Activated CD8-positive, alpha-beta memory T cell treated with anti-CD3 and anti-CD28 coated beads for 4 hours (primary cell): ENCODE data around the gene SLC9A1.
"Not testable (repeated sequence)": the region's sequence is repeated elsewhere in the genome, so short reads cannot be mapped to it uniquely, and the experiment has no call there.

Source experiments
- DNase-seq, 2 donors: peaks; one replicate each; pipeline ENCODE4 v3.0.0-alpha.2; 2020; ENCODE audit warnings: low read depth in 2 of 2

SLC9A1 gene

DNA sequence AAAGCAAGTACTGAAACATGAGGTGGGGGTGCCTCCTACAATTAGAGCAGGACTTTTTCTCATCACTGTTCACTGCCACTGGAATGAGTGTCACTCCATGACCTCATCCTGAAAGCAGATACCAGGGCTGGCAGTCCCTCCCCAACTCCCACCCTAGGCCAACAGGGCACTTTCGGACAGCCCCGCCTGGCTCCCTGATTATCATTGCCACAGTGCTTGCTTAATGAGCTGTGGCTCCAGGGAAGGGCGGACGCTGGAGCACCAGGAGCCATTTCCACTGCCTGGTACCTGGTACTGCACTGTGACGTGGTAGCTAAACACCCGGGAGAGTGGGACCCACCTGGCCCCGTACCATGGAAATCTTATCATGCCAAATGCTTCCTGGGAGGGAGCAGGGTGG, 22.3 kb downstream of the SLC9A1 start:
- no peak for DNase-seq

DNA sequence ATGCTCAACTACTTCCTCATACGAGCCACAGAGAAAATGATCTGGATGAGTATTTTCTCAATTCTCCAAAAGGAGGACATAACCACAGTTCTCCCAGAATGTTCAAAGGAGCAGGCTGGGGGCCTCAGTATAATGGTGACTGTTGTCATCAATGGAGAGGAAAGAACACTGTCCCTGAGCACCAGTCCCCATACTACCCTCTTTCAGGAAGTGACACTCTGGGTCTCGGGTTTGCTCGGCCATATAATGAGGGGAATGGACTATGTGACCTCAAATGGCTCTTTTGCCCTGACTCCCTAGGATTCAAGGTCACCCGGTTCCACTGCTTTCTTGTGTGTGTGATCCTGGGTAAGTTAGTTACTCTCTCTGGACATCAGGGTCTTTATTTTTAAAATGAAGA, 22.8 kb downstream of the SLC9A1 start:
- no peak for DNase-seq

DNA sequence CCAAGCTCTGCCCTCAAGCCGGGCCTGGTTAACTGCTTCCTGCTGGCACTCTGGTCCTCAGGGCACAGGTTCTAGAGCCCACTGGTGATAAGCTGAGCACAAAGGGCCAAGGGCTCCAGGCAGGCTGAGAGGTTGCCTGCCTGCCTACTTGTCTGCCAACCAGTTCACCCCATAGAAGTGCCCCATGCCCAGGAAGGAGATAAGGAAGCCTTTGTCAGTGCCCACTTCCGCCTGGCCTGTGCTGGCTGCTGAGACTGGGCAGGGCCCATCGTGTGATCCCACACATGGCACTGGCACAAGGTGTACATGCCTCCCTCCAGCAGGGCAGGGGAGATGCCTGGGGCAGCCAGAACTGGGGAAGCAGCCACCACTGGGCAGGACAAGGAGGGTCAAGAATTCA, 24.1 kb downstream of the SLC9A1 start:
- DNase-seq = no peak

DNA sequence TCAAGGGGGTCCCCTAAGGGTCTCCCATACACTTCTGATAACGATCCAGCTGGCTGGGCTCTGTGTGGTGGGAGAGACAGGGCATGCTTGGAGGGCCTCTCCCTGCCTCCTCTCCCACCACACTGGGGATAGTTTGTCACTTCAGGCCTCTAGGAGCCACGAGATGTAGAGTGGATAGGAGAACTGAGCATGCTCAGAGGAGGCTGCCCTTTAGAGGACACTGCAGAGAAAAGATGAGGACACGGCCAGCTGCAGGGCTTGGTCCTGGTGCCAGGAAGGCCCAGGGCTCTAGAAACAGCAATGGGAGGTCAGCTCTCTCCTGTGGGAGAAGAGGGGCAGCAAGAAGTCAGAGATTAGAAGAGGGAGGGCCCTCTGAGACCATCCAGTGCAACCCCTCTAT, 25.7 kb downstream of the SLC9A1 start:
- DNase-seq = no peak

GRCh38 chr1:27127419-27127818, 27.5 kb downstream of the SLC9A1 start:
- DNase-seq = no peak

GRCh38 chr1:27126391-27126790, 28.5 kb downstream of the SLC9A1 start:
- DNase-seq = no peak

DNA sequence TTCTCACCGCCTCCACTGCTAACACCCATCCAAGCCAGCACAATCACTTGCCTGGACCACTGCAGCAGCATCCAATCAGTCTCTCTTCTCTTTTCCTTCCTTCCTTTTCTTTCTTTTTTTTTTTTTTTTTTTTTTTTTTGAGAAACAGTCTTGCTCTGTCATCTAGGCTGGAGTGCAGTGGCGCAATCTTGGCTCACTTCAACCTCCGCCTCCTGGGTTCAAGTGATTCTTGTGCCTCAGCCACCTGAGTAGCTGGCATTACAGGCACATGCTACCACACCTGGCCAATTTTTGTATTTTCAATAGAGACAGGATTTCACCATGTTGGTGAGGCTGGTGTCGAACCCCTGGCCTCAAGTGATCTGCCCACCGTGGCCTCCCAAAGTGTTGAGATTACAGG, 29.8 kb downstream of the SLC9A1 start:
- not testable (repeated sequence) for DNase-seq

DNA sequence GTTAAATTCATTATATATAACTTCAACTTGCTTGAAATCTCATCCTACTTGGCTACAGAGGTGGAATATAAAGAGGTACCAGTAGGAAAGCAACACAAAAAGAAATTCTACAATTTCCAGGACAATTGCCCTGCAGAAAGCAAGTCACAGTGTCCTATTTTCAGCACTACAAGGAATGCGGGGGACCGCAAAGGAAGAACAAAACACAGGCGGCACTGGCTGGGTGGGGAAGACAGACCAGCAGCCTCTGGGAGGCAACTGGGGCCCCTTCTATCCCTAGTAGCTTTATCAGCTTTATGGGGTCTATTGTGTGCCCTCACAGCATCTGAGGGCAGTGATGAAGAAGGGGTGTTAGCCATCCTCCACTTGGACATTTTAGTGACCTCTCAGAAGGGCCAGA, 30.5 kb downstream of the SLC9A1 start:
- DNase-seq = no peak

DNA sequence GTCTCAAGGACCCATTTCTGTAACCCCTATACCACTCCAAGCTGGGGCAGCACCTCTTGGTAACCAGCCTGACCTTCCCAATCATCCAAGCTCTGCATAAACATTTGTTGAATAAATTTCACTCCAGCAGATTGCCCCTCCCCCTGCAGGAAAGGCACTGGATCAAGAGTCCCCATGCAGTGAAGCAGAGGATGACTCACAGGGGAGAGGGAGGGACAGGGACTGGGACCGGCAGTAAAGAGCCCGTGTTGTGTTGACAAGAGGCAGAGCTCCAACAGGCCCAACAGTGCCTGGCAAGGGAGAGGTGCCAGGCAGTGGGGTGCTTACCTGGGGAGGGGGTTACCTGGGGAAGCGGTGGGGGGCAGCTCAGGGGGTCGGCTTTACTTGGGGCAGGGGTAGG, 32.3 kb downstream of the SLC9A1 start:
- no peak for DNase-seq

GRCh38 chr1:27120854-27121253, 34.1 kb downstream of the SLC9A1 start:
- no peak for DNase-seq

- DNase-seq = no peak
Observed at GRCh38 chr1:27118440-27118689, 36.6 kb downstream of the SLC9A1 start.

DNA sequence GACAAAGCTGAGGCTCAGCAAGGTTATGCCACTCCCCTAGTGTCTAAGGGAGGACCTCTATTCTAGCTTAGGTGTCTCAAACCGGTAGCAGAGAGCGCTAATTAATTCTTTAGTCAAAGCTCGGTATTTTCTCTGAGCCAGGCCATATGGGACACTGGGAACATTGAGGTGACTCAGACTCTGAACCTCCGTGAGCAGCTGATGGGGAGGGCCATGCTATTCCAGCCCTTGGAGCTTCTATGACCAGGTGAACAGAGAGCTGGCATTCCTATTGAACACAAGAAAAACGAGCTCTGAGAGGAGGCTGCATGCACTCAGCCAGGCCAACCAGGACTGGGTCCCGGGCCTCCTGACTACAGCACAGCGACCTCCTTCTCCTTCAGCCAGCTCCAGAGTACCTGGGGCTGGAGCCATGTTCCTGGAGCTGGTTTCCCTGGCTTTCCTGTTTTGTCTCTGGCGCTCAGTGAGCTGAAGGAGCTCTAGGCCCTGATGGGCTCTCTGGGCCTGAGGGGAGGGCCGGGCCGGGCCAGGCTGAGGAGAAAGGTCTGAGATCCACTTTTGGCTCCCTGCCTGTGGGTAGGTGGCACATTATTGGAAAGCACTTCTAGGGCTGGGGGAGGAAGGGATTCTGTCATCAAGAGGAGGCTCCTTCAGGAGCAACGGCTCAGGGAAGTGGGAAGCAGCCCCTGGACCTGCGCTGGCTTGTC, 37.0 kb downstream of the SLC9A1 start:
- no peak for DNase-seq

- no peak for DNase-seq
Observed at GRCh38 chr1:27116697-27117096, 38.2 kb downstream of the SLC9A1 start.

DNA sequence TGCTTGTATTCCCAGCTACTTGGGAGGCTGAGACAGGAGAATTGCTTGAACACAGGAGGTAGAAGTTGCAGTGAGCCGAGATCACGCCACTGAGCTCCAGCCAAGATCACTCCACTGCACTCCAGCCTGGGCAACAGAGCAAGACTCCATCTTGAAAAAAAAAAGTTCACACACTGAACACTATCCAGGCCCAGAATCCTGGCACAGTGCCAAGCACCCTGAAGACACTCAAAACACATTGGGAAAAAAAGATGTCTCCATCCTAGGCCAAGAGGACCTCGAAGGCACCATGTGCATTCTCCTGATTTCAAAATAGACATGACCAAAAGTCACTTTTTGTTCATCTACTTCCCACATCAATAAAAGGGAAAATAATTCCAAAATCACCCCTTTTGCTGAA, 38.7 kb downstream of the SLC9A1 start:
- DNase-seq = no peak

DNA sequence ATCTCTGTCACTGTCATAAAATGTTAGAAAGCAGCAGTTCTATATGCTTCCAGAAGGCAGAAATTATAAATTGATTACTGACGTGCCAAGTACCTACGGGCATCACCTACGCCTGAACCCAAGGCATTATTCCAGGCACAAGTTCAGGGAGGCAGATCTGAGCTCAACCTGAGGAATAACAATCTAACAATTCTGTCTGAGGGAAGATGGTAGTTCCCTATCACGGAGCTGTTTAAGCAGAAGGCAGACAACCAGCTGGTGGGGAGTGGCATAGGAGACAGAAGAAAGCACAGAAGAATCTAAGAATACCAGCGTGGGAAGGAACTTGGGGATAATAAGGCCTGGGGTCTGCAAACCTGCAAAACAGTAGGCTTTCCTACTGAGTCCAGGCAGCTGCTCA, 40.4 kb downstream of the SLC9A1 start:
- no peak for DNase-seq

DNA sequence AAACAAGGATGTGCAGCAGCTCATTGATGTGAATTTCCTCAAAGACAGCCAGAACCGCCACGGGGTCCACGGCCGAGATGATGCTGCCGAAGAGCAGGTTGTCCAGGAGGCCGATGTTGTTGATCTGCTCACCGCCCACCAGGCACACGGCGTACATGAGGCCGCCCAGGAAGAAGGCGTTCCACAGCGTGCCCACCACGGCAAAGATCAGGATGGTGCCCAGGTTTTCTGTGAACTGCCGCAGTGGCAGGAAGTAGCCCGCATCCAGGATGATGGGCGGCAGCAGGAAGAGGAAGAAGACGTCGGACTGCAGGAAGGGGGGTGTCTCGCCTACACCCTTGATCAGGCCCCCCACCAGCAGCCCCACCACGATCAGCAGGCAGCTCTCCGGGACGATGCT, 41.1 kb downstream of the SLC9A1 start:
- DNase-seq = no peak

GRCh38 chr1:27111626-27112573, 43.0 kb downstream of the SLC9A1 start:
- DNase-seq = peak; percentile 39 to 43

- DNase-seq = no peak
Observed at GRCh38 chr1:27109103-27109822, 45.7 kb downstream of the SLC9A1 start.

- no peak for DNase-seq
Observed at GRCh38 chr1:27108588-27108987, 46.3 kb downstream of the SLC9A1 start.

GRCh38 chr1:27106561-27107323, 48.2 kb downstream of the SLC9A1 start:
- no peak for DNase-seq

- DNase-seq = no peak
Observed at GRCh38 chr1:27105018-27105417, 49.9 kb downstream of the SLC9A1 start.

DNA sequence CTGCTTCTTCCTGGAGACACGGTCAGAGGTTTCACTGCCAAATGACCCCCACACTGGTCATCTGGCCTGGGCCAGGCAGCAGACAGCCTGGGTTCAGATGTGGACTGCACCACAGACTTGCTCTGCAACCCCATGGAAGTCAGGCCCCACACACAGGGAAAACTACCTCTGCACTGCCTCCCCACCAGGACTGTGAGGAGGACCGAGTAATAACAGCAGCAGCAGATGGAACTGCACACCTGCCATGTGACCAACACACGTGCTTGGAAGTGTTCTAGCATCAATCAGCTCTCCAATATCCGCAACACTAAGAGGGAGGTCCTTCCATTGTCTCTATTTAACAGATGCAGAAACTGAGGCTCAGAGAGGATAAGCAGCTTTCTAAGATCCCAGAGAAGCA, 51.4 kb downstream of the SLC9A1 start:
- DNase-seq = no peak
